ENCODE measurements around the gene PPM1M.

DNA sequence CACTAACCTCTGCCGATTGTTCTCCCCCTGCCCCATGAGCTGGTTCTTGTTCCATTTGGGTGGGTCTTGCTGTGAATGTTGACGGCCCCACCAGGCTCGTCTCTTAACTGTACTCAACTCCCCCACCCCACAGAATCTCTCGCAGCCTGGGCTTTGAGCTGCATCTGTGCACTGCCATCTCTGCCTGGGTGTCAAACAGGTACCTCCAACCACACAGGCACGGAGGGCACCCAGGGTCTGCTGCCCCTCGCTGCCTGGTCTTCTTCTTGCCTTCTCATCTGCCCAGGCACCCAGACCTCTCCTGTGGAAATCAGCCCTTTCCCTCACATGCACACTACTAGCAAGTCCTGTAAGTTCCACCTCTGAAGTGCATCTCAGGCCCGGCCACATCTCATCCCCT, 30.2 kb upstream of the PPM1M start:
- TF ChIP-seq, protein P1, sequence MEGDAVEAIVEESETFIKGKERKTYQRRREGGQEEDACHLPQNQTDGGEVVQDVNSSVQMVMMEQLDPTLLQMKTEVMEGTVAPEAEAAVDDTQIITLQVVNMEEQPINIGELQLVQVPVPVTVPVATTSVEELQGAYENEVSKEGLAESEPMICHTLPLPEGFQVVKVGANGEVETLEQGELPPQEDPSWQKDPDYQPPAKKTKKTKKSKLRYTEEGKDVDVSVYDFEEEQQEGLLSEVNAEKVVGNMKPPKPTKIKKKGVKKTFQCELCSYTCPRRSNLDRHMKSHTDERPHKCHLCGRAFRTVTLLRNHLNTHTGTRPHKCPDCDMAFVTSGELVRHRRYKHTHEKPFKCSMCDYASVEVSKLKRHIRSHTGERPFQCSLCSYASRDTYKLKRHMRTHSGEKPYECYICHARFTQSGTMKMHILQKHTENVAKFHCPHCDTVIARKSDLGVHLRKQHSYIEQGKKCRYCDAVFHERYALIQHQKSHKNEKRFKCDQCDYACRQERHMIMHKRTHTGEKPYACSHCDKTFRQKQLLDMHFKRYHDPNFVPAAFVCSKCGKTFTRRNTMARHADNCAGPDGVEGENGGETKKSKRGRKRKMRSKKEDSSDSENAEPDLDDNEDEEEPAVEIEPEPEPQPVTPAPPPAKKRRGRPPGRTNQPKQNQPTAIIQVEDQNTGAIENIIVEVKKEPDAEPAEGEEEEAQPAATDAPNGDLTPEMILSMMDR (conservative IDR thresholded peaks at IDR 0.05; ENCODE audit: low read depth, low read length) = no peak
- no peak for TF ChIP-seq EZH2 (IDR thresholded peaks at IDR 0.05; ENCODE audit: low read length, unreplicated experiment)
- TF ChIP-seq EZH2phosphoT487 (IDR thresholded peaks at IDR 0.05; ENCODE audit: borderline replicate concordance, low read length) = no peak
